ENCODE measurements around the gene GSC. TPM values are rescaled to one million over a fixed set of nuclear protein-coding genes. Genes with fewer than 3 reads are reported as not detected.

The GSC gene
- total RNA-seq, 2 donors from 2014 or later = 0.76 to 0.97 TPM

GRCh38 chr14:94773655-94774343 lies 3.9 kb upstream of the GSC start:
- intact Hi-C loops (cut with DNase I) = no loop called here
- no peak for DNase-seq (ENCODE audit: low spot score)

GRCh38 chr14:94773061-94773648 lies 3.2 kb upstream of the GSC start:
- intact Hi-C loops (cut with DNase I) = no loop called here
- DNase-seq (ENCODE audit: low spot score) = no peak

- intact Hi-C loops (cut with DNase I) = no loop called here
- no peak for DNase-seq (ENCODE audit: low spot score)
Observed at GRCh38 chr14:94772548-94772947, 2.6 kb upstream of the GSC start.

GRCh38 chr14:94771906-94772490 lies 2.1 kb upstream of the GSC start:
- DNase-seq (ENCODE audit: low spot score) = no peak
- intact Hi-C loops (cut with DNase I) = no loop called here

- DNase-seq (ENCODE audit: low spot score) = no peak
- intact Hi-C loops (cut with DNase I) = no loop called here
Observed at GRCh38 chr14:94771158-94771905, 1.4 kb upstream of the GSC start.

GRCh38 chr14:94770815-94771157 lies 873 bp upstream of the GSC start:
- DNase-seq (ENCODE audit: low spot score) = no peak
- intact Hi-C loops (cut with DNase I) = no loop called here

- intact Hi-C loops (cut with DNase I) = no loop called here
- no peak for DNase-seq (ENCODE audit: low spot score)
Observed at GRCh38 chr14:94770251-94770749, 387 bp upstream of the GSC start.

- intact Hi-C loops (cut with DNase I) = no loop called here
- DNase-seq (ENCODE audit: low spot score) = no peak
Observed at GRCh38 chr14:94768521-94769390, 1.2 kb downstream of the GSC start.

GRCh38 chr14:94768141-94768520 lies 1.8 kb downstream of the GSC start:
- DNase-seq (ENCODE audit: low spot score) = no peak
- intact Hi-C loops (cut with DNase I) = no loop called here

- intact Hi-C loops (cut with DNase I) = no loop called here
- DNase-seq (ENCODE audit: low spot score) = no peak
Observed at GRCh38 chr14:94767321-94767878, 2.5 kb downstream of the GSC start.

- intact Hi-C loops (cut with DNase I) = no loop called here
Observed at GRCh38 chr14:94764573-94764972, 5.3 kb downstream of the GSC start.

GRCh38 chr14:94762431-94762830 lies 7.5 kb downstream of the GSC start:
- no peak for DNase-seq (ENCODE audit: low spot score)
- intact Hi-C loops (cut with DNase I) = no loop called here

More at GRCh38 chr14:94764573-94764972, 5.3 kb downstream of the GSC start:
- DNase-seq (ENCODE audit: low spot score) = peak; percentile 51

GRCh38 chr14:94761997-94762377 lies 7.9 kb downstream of the GSC start:
- DNase-seq (ENCODE audit: low spot score) = peak; percentile 76
- intact Hi-C loops (cut with DNase I) = no loop called here

- peak; percentile 86 for DNase-seq (ENCODE audit: low spot score)
- intact Hi-C loops (cut with DNase I) = no loop called here
Observed at GRCh38 chr14:94761348-94761996, 8.4 kb downstream of the GSC start.

- DNase-seq (ENCODE audit: low spot score) = peak; percentile 54
- intact Hi-C loops (cut with DNase I) = no loop called here
Observed at GRCh38 chr14:94756310-94756882, 13.5 kb downstream of the GSC start.

- intact Hi-C loops (cut with DNase I) = no loop called here
- peak; percentile 50 for DNase-seq (ENCODE audit: low spot score)
Observed at GRCh38 chr14:94754391-94754942, 15.4 kb downstream of the GSC start.

GRCh38 chr14:94752591-94753436 lies 17.1 kb downstream of the GSC start:
- DNase-seq (ENCODE audit: low spot score) = peak; percentile 80
- intact Hi-C loops (cut with DNase I) = no loop called here
